Adipose tissue (tissue), 3 donors: ENCODE results near the gene TYW1B. TPM values are rescaled to one million over a fixed set of nuclear protein-coding genes. Genes with fewer than 3 reads are reported as not detected.
"Not testable (repeated sequence)": the region's sequence is repeated elsewhere in the genome, so short reads cannot be mapped to it uniquely, and the experiment has no call there.

Source experiments
- H3K27ac ChIP-seq: one replicate; pipeline ENCODE4 v1.5.1; 2013; ENCODE audit warnings: low read depth, low read length
- WGBS, 3 donors: extraction: QIAGEN DNeasy Blood & Tissue Kit; methylation state at CpG; one replicate each; pipeline ENCODE4 v1.1.7; 2013; 5-methylcytosine and 5-hydroxymethylcytosine counted together
- polyA plus RNA-seq, 3 donors: library from polyadenylated mRNA; stranded (reverse); fragments of 200-250 nt; gene quantifications; one replicate each; pipeline ENCODE4 v1.2.3, GENCODE V29; 2013
- donor health status: healthy with polysubstance abuse.
- donor health status: Bipolar disorder and iron deficiency.
- donor health status: healthy.

TYW1B gene
- polyA plus RNA-seq, 3 donors = 0.56 to 2.5 (median 0.79) TPM

- not testable (repeated sequence) for H3K27ac ChIP-seq
- 64 to 78% (median 72%) methylated on average over 2 of the region's 2 CpGs for WGBS, 3 donors
These were observed 283.5 kb downstream of the TYW1B start for GRCh38 chr7:72544531-72544930.

- WGBS, 3 donors = 88% methylated on average over 2 of the region's 2 CpGs
- H3K27ac ChIP-seq = no peak overlapping the region
These were observed 287.1 kb downstream of the TYW1B start for GRCh38 chr7:72540923-72541322.

- 87 to 88% (median 87%) methylated on average over 8 of the region's 8 CpGs for WGBS, 3 donors
- no peak overlapping the region for H3K27ac ChIP-seq
These were observed 287.8 kb downstream of the TYW1B start for GRCh38 chr7:72540106-72540611.

GRCh38 chr7:72539702-72540101 lies 288.3 kb downstream of the TYW1B start:
- no peak overlapping the region for H3K27ac ChIP-seq
- 88 to 91% (median 89%) methylated on average over 7 of the region's 7 CpGs for WGBS, 3 donors

GRCh38 chr7:72538856-72539255 lies 289.1 kb downstream of the TYW1B start:
- no peak overlapping the region for H3K27ac ChIP-seq
- WGBS, 3 donors = 80 to 88% (median 88%) methylated on average over 4 of the region's 4 CpGs

GRCh38 chr7:72538147-72538546 lies 289.9 kb downstream of the TYW1B start:
- 70 to 82% (median 78%) methylated on average over 10 of the region's 10 CpGs for WGBS, 3 donors
- H3K27ac ChIP-seq = no peak overlapping the region

GRCh38 chr7:72536038-72536437 lies 292.0 kb downstream of the TYW1B start:
- H3K27ac ChIP-seq = not testable (repeated sequence)
- 35 to 65% (median 41%) methylated on average over 2 of the region's 2 CpGs for WGBS, 3 donors

- 92 to 97% (median 95%) methylated on average over 2 of the region's 3 CpGs for WGBS, 3 donors
These were observed 297.0 kb downstream of the TYW1B start for GRCh38 chr7:72531048-72531447.

More at GRCh38 chr7:72531048-72531447, 297.0 kb downstream of the TYW1B start:
- H3K27ac ChIP-seq = not testable (repeated sequence)

Other genes starting within 250 kb of the TYW1B start
- gene POM121, start 96.9 kb upstream of the TYW1B start, polyA plus RNA-seq = 10 to 100 TPM in 2 of 3 donors, 1 to 10 TPM in 1; 9.6 to 31.3 (median 17.2) TPM
- 1 to 10 TPM in 1 of 3 donors, under 1 TPM in 1, not detected in 1; 0.30 to 1.0 TPM for gene TRIM74, start 141.3 kb upstream of the TYW1B start, polyA plus RNA-seq
- gene SPDYE8, start 201.6 kb upstream of the TYW1B start, polyA plus RNA-seq = not detected
- not detected for gene SPDYE11, start 229.7 kb upstream of the TYW1B start, polyA plus RNA-seq